ENCODE data around the gene SHANK3.
"Not testable (repeated sequence)": the region's sequence is repeated elsewhere in the genome, so short reads cannot be mapped to it uniquely, and the experiment has no call there.

The SHANK3 gene

DNA sequence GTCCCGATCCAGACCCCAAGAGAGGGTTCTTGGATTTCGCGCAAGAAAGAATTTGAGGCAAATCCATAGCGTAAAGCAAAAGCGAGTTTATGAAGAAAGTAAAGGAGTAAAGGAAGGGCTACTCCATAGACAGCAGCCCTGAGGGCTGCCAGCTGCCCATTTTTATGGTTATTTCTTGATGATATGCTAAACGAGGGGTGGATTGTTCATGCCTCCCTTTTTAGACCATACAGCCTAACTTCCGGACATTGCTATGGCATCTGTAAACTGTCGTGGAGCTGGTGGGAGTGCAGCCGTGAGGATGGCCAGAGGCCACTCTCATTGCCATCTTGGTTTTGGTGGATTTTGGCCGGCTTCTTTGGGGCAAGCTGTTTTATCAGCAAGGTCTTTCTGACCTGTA lies 19.4 kb upstream of the SHANK3 start:
- no peak for DNase-seq (ENCODE audit: low spot score)

DNA sequence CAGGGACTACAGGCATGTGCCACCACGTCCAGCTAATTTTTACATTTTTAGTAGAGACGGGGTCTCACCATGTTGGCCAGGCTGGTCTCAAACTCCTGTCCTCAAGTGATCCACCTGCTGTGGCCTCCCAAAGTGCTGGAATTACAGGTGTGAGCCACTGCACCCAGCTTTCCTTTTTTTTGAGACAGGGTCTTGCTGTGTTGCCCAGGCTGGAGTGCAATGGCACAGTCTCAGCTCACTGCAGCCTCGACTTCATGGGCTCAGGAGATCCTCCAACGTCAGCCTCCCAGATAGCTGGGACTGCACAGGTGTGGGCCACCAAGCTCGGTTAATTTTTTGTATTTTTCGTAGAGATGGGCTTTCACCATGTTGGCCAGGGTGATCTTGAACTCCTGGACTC lies 18.0 kb upstream of the SHANK3 start:
- DNase-seq (ENCODE audit: low spot score), result not testable (repeated sequence)

DNA sequence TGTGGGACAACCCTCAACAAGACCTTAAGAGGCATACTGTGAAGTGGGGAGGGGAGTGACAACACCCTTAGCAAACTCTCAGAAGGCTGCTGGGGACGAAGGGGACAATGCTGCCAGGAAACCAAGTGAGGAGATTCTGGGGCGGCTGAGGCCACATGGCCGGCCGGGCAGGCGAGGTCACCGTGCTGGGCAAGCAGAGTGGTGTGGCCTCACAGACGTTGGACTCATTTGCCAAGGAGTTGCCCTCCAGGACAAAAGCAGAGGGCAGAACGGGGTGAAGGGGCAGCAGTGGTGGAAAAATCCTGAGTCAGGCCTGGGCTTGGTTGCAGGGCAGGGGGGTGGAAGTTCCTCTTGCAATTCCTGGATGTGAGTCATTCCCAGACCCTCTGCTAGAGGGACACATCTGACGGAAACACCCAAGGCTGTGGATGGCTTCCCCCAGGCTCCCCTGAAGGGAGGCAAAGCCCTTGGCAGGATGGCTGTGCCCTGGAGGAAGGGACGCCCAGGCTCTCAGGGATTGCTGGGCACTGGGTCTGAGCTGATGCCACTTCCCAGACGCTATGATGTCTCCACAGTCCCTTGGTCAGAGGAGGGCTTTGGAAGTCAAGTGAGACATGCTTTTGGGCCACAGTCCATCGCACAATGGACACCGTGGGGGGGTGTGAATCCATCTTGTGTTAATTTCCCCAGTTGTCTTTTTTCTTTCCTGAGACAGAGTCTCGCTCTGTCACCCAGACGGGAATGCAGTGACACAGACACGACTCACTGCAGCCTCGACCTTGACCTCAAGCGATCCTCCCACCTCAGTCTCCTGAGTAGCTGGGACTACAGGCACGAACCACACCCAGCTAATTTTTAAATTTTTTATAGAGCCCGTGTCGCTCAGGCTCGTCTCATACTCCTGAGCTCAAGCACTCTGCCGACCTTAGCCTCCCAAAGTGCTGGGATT lies 16.2 kb upstream of the SHANK3 start:
- peak; percentile 79 for DNase-seq (ENCODE audit: low spot score)

DNA sequence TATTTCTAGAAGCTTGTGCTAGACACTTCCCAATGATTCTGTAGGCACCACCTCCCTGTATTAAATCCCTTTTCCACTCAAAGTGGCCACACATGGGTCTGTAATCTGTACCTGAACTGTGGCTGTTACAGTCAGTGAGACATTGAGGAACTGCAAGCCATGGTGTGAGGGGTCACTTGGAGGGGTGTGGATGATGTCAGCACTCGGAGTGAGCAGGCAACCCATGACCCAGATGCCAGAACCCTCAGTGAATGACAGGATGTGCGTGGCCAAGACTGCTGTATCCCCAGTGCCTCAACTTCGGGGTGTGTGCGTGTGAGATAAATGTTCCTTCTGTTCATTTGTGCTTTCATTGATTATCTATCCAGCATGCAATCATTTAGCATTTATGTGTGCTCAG lies 14.7 kb upstream of the SHANK3 start:
- DNase-seq (ENCODE audit: low spot score), result no peak

DNA sequence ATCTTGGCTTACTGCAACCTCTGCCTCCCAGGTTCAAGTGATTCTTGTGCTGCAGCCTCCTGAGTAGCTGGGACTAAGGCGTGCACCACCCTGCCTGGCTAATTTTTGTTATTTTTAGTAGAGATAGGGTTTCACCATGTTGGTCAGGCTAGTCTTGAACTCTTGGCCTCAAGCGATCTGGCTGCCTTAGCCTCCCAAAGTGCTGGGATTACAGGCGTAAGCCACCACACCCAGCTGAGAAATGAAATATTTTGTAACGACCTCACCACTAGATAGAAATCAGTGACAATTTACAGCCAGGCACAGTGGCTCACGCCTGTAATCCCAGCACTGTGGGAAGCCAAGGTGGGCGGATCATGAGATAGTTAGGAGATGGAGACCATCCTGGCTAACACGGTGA lies 12.9 kb upstream of the SHANK3 start:
- not testable (repeated sequence) for DNase-seq (ENCODE audit: low spot score)

DNA sequence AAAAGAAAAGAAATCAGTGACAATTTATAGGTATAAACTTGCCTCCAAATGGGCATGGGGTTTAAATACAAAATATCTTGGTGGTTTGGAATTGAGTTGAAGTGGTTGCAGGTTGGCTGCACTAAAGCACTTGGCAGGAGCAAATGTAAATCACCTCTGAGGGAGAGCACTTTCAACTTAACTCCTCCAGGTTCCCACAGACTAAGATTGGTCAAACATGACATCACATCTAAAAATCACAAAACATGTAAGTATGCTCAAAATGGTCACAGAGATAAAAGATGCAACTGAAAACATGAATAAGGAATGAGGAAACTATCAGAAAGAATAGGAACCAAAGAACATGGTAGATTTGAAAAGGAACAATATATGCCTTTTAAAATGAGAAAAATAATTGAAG lies 12.3 kb upstream of the SHANK3 start:
- no peak for DNase-seq (ENCODE audit: low spot score)

DNA sequence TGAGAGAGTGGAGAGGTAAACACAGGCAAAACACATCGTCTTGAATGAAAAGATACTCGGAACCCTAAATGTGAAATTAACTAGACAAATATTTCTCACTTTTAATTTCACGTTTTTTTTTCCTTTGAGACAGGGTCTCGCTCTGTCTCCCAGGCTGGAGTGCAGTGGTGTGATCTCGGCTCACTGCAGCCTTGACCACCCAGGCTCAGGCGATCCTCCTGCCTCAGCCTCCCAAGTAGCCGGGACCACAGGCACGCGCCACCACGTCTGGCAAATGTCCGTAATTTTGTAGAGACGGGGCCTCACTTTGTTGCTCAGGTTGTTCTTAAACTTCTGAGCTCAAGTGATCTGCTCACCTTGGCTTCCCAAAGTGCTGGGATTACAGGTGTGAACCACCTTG lies 7.4 kb upstream of the SHANK3 start:
- no peak for DNase-seq (ENCODE audit: low spot score)

DNA sequence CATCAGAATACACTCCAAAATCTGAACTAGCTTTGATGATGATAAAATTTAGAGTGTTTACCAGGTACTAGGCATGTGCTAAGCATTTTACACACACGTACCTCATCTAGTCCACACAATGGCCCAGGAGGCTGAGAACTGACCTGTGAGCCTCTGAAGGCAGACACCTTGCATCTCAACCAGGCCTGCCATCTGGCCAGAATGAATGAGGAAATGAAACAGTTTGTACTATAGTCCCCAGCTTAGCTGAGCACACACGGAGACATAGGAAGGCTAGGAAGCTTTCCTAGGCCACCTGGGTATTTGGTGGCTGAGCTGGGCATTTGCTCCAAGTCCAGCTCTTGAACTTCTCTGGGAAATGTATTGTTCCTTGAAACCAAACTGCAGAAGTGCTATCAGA lies 6.9 kb upstream of the SHANK3 start:
- no peak for DNase-seq (ENCODE audit: low spot score)

DNA sequence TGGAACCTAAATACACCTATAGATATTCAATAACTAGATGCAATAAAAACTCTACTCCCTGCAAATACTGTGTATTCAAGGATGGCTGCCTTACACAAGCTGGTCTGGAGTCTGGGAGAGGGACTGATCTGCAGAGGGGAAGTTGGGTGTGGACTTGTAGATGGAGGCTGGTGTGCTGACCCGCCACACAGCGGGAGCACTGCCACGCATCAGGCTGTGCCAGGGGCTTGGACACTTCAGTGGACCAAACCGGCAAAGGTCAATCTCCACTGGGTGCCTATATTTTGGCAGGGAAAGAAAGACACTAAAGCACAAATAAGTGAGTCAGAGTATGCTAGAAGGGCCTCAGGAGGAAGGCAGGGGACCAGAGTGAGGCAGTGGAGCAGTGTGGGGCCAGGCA lies 2.1 kb upstream of the SHANK3 start:
- no peak for DNase-seq (ENCODE audit: low spot score)

DNA sequence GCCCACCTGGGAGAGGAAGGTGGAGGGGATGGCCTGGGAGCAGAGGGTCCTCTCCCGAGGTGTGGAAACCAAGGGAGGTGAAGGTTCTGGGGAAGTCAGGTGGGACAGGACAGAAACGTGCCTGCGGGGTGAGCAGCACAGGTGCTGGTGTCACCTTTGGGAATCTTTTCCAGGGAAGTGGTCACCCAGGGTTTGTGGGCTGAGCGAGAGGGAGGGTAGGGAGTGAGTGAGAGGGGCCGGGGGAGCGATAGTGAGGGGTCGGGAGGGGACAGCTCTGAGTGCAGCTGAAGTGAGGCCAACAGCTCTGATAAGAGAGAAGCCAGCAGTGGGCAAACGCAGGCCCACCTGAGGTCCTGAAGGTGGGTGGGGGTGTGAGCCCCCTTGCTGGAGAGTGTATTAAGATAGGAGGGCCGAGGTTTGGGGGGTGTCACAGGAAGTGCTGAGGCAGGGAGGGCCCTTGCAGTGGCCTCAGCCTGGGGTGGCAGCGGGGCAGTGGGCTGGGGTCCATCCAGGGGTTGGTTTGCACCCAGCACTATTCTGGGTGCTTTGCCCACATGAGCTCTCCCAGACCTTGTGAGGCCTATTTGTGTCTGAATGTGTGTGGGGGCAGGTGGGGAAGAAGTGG lies 1.6 kb upstream of the SHANK3 start:
- DNase-seq (ENCODE audit: low spot score), result no peak

DNA sequence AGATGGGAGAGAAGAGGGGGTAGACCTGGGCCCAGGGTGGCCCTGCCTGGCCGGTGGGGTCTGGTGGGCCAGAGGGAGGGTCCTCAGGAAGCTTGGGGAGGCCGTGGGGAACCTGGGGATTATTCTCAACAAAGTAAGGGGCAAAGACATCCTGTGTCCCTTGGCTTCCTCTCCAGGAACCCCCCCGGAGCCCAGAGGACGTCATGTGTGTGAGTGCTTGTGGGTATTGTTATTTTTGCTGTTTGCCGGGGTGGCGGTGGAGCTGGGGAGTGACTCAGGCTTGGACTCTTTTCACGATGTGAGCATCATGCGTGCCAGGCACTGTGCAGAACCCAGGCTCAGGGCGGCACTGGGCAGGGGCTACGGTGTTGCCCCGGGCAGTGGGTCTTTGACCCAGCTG lies 982 bp upstream of the SHANK3 start:
- peak; percentile 29 for DNase-seq (ENCODE audit: low spot score)

DNA sequence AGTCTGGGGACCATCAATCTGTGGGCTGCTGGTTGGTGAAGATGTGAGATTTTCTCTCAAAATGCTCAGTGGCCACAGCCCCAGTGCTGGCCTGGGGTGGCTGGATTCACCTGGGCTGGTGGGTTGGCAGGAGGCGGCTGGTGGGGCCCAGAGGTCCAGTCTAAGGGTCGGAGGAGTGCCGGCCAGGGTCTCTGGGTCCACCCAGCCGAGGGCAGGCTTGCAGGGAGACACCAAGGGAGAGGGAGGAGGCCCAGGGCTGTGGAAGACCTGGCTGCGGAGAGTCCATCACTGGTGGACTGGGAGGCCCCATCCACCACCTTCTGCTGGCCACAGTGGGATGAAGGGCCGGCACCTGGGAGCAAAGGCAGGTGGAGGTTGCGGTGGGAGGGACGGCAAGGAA lies 582 bp upstream of the SHANK3 start:
- peak; percentile 14 for DNase-seq (ENCODE audit: low spot score)

DNA sequence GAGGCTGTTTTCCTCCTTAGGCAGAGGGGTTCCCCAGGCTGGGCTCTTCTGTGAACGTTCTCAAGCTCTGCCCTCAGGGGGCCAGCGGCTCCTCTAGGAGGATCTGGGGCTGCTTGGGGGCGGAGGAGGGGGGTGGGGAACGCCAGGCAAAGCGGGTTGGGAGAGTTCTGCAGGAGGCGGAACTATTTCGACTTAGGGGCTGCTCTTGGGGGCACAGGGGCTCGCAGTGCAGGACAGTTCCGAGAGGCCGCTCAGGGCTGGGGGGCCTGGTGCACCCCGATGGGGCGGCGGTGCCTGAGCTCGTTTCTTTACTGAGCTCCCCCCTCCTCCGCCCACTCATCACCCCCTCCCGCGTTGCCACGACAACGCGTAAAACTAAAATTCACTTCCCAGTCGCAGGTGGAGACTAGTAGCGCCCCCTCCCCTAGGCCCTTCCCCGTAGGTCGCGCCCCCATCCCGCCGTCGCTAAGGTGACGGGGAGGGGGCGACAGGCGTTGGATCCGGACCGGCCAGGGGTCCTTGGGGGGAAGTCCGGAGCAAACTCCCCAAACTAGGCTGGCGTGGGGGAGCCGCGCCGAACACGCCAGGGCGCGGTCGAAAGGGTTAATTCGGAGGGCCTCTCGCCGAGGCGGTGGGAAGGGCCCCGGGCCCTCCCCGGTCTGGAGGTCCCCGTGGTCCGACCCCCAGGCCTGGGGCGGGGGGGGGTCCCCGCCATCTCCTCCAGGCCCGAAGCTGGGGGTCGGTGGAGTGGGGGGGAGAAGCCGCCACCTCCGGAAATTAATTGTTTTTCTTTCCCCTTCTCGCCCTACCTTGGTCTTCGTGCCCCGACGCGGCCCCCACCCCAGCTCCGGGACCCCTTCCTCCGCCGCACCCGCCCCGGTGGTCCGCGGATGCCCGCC lies 857 bp downstream of the SHANK3 start:
- peak; percentile 14 for DNase-seq (ENCODE audit: low spot score)

DNA sequence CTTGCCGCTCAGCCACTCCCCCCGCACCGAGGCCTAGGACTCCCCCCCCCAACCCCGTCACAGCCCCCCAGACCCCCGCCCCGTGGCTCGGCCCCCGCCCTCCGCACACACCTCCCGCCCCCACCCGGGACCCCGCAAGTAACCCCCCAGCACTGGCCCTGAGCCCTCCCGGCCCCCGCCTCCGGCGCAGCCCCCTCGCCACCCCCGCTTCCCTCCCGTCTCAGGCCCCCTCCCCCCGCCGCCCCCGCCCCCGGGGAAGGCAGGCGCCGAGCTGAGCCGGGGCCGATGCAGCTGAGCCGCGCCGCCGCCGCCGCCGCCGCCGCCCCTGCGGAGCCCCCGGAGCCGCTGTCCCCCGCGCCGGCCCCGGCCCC lies 1.5 kb downstream of the SHANK3 start:
- peak; percentile 18 for DNase-seq (ENCODE audit: low spot score)

DNA sequence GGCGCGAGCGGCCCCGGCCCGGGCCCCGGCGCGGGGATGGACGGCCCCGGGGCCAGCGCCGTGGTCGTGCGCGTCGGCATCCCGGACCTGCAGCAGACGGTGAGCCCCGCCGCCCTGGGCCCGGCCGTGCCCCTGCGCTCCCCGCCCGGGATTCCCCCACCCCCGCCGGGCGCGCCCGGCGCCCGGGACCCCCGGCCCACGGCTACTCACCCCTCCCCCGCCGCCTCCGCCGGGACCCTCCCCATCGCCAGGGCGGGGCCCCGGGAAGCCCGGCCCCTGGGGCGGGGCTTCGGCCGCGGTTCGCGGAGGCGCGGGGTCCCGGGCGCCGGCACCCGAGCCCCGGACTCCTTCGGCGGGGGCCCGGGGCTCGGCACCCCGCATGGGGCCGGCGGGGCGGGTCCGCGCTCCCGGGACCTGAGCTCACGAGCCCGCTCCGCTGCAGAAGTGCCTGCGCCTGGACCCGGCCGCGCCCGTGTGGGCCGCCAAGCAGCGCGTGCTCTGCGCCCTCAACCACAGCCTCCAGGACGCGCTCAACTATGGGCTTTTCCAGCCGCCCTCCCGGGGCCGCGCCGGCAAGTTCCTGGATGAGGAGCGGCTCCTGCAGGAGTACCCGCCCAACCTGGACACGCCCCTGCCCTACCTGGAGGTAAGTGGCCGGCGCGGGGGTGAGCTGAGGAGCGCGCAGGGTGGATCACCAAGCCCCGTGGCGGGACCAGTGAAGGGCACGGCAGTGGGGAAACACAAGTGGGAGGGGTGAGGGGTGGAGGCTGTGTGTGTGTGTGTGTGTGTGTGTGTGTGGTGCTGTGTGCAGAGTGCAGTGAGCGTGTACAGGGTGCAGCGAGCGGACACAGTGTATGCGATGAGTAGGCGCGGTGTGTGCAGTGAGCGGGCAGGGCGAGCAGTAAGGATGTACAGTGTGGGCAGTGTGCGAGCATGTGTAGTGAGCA lies 2.3 kb downstream of the SHANK3 start:
- peak; percentile 61 for DNase-seq (ENCODE audit: low spot score)

DNA sequence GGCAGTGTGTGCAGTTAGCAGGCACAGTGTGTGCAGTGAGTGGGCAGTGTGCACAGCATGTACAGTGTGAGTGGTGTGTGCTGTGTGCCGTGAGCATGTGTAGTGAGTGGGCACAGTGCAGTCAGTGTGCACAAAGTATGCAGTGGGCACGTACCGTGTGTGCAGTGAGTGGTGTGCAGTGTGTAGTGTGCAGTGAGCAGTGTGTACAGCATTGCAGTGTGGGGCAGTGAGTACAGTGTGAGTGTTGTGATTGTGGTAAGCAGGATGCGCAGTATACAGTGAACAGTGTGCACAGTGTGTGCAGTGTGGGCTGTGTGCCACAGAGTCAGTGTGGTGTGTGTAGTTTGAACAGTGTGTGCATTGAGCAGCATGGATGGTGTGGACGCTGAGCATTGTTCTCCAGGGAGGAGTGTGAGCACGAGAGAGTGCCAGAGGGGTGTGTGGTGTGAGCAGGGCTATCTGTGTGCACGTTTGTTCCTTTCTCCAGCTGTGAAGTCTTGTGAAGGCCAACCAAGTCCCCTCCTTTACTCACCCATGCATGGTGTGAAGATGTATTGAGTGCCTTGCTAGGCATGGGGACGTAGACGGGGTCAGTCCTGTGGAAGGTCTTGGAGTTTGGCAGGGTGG lies 3.0 kb downstream of the SHANK3 start:
- no peak for DNase-seq (ENCODE audit: low spot score)

DNA sequence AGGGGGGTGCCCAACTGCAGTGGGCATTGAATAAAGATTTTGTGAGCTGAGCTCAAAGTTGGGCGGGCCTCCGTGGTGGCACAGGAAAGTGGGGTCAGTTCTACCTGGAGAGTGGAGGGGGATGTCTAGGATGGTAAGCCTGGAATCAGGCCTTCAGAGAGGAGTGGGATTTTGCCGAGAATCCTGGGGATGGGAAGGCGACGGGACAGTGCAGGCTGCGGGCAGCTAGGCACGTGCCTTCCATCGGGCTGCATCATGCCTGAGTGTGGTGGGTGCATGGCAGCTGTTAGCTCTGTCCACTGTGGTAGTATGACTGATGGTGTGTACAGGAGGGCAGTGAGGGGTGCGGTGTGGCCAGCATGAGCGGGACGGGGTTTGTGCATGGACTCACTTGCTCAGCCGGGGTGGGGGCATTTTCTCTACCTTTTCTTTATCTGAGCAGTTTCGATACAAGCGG lies 3.6 kb downstream of the SHANK3 start:
- no peak for DNase-seq (ENCODE audit: low spot score)

DNA sequence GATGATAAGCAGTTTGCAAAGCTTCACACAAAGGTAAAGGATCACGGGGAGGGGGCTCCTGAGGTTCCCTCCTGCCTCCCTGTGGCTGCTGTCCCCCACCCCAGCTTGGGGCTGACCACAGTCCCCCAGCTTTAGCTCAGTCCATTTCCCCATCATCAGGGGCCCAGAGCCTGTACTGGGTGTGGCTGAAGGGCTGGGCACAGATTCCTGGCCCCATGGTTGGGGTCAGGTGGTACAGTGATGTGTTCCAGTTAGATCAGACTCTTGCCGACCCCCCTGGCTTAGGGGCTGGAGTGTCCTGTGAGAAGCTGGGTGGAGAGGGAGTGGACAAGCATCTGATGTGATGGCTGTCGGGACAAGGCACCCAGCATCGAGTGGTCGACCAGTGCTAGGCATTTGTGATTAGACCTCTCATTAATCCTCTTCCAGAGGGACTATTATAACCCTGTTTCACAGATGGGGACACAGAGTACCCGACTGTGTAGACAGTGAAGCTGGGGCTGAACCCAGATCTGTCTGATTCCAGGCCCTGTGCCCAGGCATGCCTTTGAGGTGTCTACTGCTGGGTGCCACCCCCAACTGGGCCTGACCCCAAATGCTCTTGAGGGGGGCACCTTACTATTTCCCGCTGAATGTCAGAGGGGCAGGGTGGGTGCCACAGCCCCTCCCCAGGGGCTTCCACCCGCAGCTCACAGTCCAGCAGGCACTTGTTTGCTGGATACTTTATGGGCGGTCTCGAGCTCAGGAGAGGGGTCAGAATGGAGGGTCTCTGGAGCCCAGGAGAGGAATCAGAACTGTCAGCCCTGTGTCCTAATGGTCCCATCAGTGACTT lies 4.3 kb downstream of the SHANK3 start:
- no peak for DNase-seq (ENCODE audit: low spot score)

DNA sequence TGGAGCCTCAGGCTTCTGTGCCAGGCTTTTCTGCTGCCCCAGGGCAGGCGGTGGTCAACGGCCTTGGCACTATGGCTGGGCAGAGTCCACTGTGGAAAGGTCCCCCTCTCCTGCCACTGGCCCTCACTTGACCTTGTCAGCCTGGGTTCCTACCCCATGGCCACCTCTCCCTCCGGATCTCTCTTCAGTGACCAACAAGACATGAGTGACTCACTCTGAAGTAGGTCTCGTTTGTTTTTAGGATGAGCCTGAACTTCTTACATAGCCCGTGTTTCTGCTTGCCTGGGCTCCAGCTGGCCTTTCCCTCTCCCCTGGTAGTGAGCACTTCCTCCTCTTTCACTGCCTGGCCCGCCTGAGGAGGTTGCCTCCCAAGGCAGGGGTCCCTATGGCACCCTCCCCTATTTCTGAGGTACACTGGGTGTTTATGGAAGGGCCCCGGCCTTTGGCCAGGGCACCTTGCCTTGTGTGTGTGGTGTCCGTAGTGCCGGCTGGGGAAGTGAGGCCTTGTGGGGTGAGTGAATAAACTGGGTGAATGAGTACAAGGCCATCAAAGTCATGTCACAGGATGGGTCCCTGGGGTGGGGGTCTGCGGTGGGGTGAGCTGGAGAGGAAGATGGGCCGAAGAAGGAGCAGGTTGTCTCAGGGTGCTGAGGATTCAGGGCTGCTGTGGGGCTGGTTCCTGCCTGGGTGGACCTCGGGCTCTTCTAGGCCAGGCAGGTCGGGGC lies 5.0 kb downstream of the SHANK3 start:
- DNase-seq (ENCODE audit: low spot score), result peak; percentile 16

Measured in AG20443 (cell line).